ENCODE measurements around the gene ETF1.

Gene ETF1

GRCh38 chr5:138542956-138543729, at the start of gene ETF1:
Gene ETF1 (minus strand): TSS chr5:138543236. CDS start chr5:138542918, 318 bp downstream.
- in situ Hi-C loops (cut with MboI; ENCODE audit: low sequenced_read_pairs, unreplicated experiment) = no loop called here
- DNase-seq (ENCODE audit: low spot score) = peak; percentile 99
- TF ChIP-seq CTCF (IDR thresholded peaks at IDR 0.05; ENCODE audit: borderline replicate concordance, control extremely low read depth, extremely low read depth, insufficient read depth, missing control alignments) = no peak

- DNase-seq (ENCODE audit: low spot score) = no peak
- TF ChIP-seq CTCF (IDR thresholded peaks at IDR 0.05; ENCODE audit: borderline replicate concordance, control extremely low read depth, extremely low read depth, insufficient read depth, missing control alignments) = no peak
- in situ Hi-C loops (cut with MboI; ENCODE audit: low sequenced_read_pairs, unreplicated experiment) = no loop called here
Observed at GRCh38 chr5:138588013-138588788, 45.2 kb upstream of the ETF1 start.

- DNase-seq (ENCODE audit: low spot score) = no peak
- in situ Hi-C loops (cut with MboI; ENCODE audit: low sequenced_read_pairs, unreplicated experiment) = no loop called here
- no peak for TF ChIP-seq CTCF (IDR thresholded peaks at IDR 0.05; ENCODE audit: borderline replicate concordance, control extremely low read depth, extremely low read depth, insufficient read depth, missing control alignments)
Observed at GRCh38 chr5:138585157-138585556, 42.1 kb upstream of the ETF1 start.

- in situ Hi-C loops (cut with MboI; ENCODE audit: low sequenced_read_pairs, unreplicated experiment) = no loop called here
- no peak for DNase-seq (ENCODE audit: low spot score)
- TF ChIP-seq CTCF (IDR thresholded peaks at IDR 0.05; ENCODE audit: borderline replicate concordance, control extremely low read depth, extremely low read depth, insufficient read depth, missing control alignments) = no peak
Observed at GRCh38 chr5:138583984-138584637, 41.1 kb upstream of the ETF1 start.

- no peak for DNase-seq (ENCODE audit: low spot score)
- in situ Hi-C loops (cut with MboI; ENCODE audit: low sequenced_read_pairs, unreplicated experiment) = no loop called here
Observed at GRCh38 chr5:138582959-138583358, 39.9 kb upstream of the ETF1 start.

More at GRCh38 chr5:138582959-138583358, 39.9 kb upstream of the ETF1 start:
- no peak for TF ChIP-seq CTCF (IDR thresholded peaks at IDR 0.05; ENCODE audit: borderline replicate concordance, control extremely low read depth, extremely low read depth, insufficient read depth, missing control alignments)

Measured in GM13976 (cell line).